Measurements from ENCODE around the gene SCG5.
A peak's percentile ranks its signal among the peaks of the same experiment; 100 is the strongest.

Gene SCG5

GRCh38 chr15:32659340-32660155, 18.0 kb downstream of the SCG5 start:
- DNase-seq = no peak

GRCh38 chr15:32663671-32664070, 22.2 kb downstream of the SCG5 start:
- DNase-seq = no peak

GRCh38 chr15:32664796-32665195, 23.3 kb downstream of the SCG5 start:
- DNase-seq = no peak

GRCh38 chr15:32667321-32667720, 25.8 kb downstream of the SCG5 start:
- no peak for DNase-seq

GRCh38 chr15:32668942-32669341, 27.4 kb downstream of the SCG5 start:
- DNase-seq = no peak

- DNase-seq = no peak
Measured at GRCh38 chr15:32669896-32670611, 28.5 kb downstream of the SCG5 start.

GRCh38 chr15:32670623-32671022, 29.1 kb downstream of the SCG5 start:
- no peak for DNase-seq

DNA sequence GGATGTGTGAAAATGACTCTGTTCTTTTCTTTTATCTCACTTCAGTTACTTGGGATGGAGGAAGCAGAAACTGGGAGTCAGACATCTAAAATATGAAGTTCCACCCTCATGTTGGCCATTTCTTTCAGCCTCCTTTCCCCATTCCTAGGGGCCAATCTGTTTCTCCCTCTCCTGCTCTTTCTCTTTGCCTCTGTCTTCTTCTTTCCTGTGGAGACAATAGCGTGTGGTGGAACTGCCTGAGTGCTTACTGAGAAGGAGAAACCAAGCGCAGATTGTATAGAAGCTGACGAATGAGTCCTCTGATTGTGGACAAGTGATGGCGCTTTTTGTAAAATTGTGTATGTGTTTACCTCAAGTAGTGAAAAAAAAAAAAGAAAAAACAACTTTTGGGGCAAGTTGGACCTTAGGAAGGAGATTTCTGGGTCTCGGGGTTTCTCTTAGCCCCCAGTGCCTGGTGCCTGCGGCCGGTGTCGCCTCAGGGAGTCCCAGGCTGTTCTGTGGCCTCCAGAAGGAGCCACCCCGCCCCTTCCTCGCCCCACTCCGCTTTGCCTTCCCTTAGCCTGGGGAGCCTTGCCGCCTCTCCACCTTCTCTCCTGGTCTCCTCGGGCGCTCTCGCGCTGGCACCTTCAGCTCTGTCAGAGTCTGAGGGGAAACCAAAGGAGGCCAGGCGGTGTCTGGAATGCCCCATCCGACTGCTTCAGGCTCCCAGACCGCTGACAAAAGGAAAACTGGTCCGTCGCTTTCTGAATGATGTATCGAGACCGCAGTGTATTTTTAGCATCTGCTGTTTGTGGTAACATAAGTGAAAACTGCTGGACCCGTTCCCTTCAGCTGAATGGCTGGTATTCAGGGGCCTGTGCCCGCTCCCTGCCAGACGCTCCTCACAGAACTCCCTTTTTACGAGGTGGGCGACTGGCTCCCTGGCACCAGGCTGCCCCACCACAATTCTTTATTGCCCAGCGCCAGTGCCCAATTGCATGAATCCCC, 30.1 kb downstream of the SCG5 start:
- DNase-seq = no peak

- no peak for DNase-seq
Measured at GRCh38 chr15:32674681-32675080, 33.2 kb downstream of the SCG5 start.

DNA sequence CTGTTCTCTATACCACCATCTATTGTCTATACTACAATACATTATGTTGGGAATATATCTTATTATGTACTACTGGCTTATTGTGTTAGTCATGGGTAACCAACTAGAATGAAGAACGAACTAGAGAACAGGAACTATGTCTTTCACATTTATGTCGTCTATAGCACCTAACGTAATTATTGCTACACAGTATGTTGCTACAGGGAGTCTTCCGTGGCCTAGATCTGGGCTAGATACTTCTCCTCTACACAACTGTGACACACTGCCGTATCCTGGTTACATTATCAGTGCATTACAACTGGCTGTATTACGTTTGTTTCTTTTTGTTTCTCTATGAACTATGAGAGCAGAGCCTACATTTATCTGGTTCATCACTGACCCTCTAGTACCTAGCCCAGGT, 34.0 kb downstream of the SCG5 start:
- no peak for DNase-seq

DNA sequence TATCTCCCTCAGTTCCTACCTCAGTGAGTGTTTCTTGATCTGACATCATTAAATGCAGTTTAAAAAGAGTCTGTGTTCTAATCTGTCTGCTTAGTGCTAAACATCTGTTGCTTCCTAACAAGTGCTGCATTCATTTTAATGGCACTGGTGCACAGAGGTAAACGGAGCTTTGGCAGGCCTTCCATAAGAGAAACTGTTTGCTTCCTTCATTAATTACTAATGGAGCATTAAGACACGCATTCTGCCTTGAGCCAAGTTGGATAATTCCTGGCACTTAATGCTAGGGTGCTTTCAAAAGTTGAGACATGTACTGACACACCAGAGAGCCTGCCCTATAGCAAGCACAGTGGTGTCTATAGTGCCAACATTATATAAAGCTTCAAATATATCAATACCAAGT, 34.7 kb downstream of the SCG5 start:
- DNase-seq = no peak

GRCh38 chr15:32677238-32677750, 35.8 kb downstream of the SCG5 start:
- no peak for DNase-seq

DNA sequence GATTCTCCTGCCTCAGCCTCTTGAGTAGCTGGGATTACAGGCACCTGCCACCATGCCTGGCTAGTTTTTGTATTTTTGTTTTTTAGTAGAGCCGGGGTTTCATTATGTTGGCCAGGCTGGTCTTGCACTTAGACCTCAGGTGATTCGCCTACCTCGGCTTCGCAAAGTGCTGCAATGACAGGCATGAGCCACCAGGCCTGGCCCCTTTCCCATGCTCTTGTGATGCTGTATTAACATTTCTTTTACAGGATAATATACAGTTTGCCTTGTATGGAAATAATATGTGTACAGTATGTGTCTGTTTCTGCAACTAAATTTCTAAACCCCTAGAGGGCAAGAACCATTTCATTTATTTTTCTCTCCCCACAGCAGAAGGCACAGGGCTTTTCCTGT, 37.8 kb downstream of the SCG5 start:
- DNase-seq = no peak

- no peak for DNase-seq
Measured at GRCh38 chr15:32682569-32682968, 41.1 kb downstream of the SCG5 start.

DNA sequence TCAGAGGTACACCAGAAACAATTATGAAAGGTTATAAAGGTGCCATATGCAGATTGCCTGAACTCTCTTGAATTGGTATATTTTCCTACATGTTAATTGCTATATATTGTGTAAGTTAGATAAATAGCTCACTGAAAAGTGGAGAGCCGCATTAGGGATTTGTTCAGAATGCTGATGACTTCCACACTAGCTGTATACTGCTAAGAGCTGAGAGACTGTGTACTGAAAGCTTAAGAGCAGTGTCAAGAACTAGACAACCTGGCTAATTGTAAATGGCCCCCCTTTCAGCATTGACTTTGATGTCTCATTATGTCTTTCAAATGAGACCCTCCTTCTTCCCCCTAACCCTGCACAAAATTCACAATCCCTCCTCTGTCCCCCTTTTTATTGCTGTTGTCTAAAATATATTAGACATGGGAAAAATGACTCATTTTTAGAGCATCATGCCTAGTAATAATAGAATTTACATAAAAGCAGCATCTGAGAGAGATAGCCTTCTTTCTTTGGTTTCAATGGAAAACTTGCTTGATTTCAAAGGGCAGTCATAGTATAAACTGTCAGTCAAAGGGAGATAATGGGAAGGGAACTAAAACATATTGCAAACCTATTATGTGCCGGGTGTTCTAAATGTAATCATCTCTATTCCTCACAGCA, 41.6 kb downstream of the SCG5 start:
- no peak for DNase-seq

DNA sequence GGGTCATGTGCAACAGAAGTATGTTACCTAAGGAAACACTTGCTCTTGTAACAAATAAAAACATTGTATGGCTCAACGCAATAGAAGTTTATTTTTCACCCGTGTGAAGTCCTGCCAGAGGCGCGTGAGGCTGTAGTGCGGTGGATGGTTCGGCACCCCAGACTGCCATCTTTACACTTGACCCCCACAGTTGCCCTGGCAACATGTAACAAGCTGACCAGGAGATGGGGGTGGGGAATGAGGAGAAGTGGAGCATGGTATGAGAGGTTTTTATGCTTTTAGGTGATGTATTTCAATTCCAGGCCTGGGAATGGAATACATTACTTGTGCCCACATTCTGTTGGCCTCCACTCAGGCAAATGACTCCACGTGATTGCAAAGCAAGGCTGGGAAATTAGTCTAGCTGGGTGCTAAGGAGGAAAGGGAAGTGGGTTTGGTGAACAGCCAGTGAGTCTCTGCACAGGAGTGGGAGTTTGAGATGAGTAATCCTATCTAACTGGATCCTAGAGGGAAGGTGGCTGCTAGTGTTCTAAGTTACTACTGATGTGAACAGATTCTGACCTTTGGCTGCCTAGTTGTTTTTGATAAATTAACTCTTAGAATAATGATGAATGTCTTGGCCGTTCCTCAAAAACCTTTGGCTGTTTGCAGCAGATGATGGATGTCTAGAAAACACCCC, 42.5 kb downstream of the SCG5 start:
- DNase-seq = peak in 1 of 2 donors; percentile 65

GRCh38 chr15:32685576-32685975, 44.1 kb downstream of the SCG5 start:
- no peak for DNase-seq

GRCh38 chr15:32687556-32687955, 46.0 kb downstream of the SCG5 start:
- DNase-seq = no peak

GRCh38 chr15:32688151-32688639, 46.7 kb downstream of the SCG5 start:
- no peak for DNase-seq

DNA sequence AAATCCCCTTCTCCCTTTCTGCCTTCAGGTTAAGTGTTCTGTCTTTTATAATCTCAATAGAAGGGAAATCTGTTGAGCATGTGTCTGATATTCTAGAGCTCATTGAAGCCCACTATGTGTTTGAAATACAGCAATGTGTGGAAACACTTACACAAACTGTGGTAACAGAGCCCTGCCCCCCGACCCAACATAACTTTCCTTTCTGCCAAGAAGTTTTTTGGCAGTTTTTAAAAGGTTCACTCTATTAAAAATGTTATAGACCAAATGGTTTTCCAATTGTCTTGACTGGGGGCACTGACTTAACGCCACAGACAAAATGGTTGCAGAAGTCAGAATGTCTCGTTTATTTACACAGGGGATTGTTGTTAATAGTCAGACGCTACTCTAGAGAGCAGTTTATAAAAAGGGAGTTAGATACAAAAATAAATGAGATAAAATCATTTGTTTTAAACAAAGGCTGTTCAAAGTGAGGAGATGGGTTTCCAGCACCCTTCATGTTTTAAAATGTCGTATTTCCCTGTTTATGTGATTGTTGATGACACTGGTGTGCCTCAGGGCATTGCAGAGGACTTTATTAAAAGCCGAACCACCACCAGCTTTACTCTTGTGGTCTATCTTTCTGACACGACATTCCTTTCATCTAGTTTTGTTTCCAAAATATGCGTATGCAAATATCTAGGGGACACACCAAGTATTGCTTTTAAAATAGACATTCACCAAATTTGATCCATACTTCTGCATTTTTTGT, 49.6 kb downstream of the SCG5 start:
- DNase-seq = no peak

- DNase-seq = no peak
Measured at GRCh38 chr15:32691689-32692038, 50.2 kb downstream of the SCG5 start.

Measured in bone marrow (tissue), 2 donors.